ENCODE measurements around the gene XRCC6.

GRCh38 chr22:41650229-41650628, 29.1 kb downstream of the XRCC6 start:
- TF ChIP-seq POLR2A (IDR thresholded peaks at IDR 0.05) (no peak), CTCF (IDR thresholded peaks at IDR 0.05) (no peak)

Data from testis (tissue), 2 donors.